ENCODE data around the gene FYB1. TPM values are rescaled to one million over a fixed set of nuclear protein-coding genes. Genes with fewer than 3 reads are reported as not detected.

Gene FYB1
- total and polyA plus RNA-seq, 2 of the 8 experiments (the other 6 are each of a cell fraction or from before 2014, with no cell fraction given) = not detected

- DNase-seq (ENCODE audit: low read depth in 1 of 2, low spot score in 2 of 2) (no peak), FAIRE-seq (no peak)
- no peaks in the 10 kb centered on the region for H3K36me3 ChIP-seq (ENCODE audit: control insufficient read depth in 2 of 4, insufficient read depth in 4 of 4, low read length in 3 of 4)
- no peak for TF ChIP-seq CBX8 (IDR thresholded peaks at IDR 0.05; ENCODE audit: borderline replicate concordance, low read depth, low read length)
- no peak for TF ChIP-seq SIX5 (IDR thresholded peaks at IDR 0.05; ENCODE audit: low read depth, low read length)
- TF ChIP-seq, protein P1, sequence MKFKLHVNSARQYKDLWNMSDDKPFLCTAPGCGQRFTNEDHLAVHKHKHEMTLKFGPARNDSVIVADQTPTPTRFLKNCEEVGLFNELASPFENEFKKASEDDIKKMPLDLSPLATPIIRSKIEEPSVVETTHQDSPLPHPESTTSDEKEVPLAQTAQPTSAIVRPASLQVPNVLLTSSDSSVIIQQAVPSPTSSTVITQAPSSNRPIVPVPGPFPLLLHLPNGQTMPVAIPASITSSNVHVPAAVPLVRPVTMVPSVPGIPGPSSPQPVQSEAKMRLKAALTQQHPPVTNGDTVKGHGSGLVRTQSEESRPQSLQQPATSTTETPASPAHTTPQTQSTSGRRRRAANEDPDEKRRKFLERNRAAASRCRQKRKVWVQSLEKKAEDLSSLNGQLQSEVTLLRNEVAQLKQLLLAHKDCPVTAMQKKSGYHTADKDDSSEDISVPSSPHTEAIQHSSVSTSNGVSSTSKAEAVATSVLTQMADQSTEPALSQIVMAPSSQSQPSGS (IDR thresholded peaks at IDR 0.05; ENCODE audit: low read length) = no peak
- no peak for TF ChIP-seq POLR2AphosphoS5 (IDR thresholded peaks at IDR 0.05; ENCODE audit: low read depth, low read length)
- no peak for TF ChIP-seq SP1 (IDR thresholded peaks at IDR 0.05; ENCODE audit: low read depth, low read length)
- TF ChIP-seq ATF3 (IDR thresholded peaks at IDR 0.05; ENCODE audit: insufficient read depth, low read depth, low read length) = no peak
- TF ChIP-seq ASH2L (IDR thresholded peaks at IDR 0.05; ENCODE audit: low read length) = no peak
- no peak for TF ChIP-seq TAF7 (optimal IDR thresholded peaks at IDR 0.05; ENCODE audit: borderline replicate concordance, low read depth, low read length)
- no peak for TF ChIP-seq BACH1 (IDR thresholded peaks at IDR 0.05; ENCODE audit: low read length)
- no peak for TF ChIP-seq CREB1 (IDR thresholded peaks at IDR 0.05)
- ChIA-PET CTCF (ENCODE audit: partially characterized antibody) (interaction anchor here (7.4 kb wide), 1 partner anchor 11 kb away, joined by 44 read pairs; the partner anchor contains the start of gene FYB1), POLR2A (ENCODE audit: partially characterized antibody) (no interaction called here)
- no peak overlapping the region for H2BK5ac ChIP-seq (ENCODE audit: low read depth, low read length)
- H3K56ac ChIP-seq (replicated peaks; ENCODE audit: insufficient read length, low read depth, low read length) = no peak overlapping the region
- H3K9me3 ChIP-seq (ENCODE audit: insufficient read depth in 2 of 2, low read depth in 1 of 2, low read length in 1 of 2) = no peaks in the 10 kb centered on the region
- no peaks in the 10 kb centered on the region for H3K79me1 ChIP-seq (ENCODE audit: low read depth, low read length)
- H3K4me1 ChIP-seq (replicated peaks in 1 of 4; ENCODE audit: control insufficient read depth in 3 of 4, insufficient read depth in 4 of 4, low read length in 3 of 4) = no peaks in the 10 kb centered on the region; a peak in 1 of 7 replicates
- 90% methylated on average over 3 of the region's 3 CpGs; no CpG with 5 or more reads in 1 of the 2 experiments for WGBS, 2 experiments (ENCODE audit: extremely low coverage in 1 of 2, insufficient coverage in 1 of 2, insufficient read length in 1 of 2, insufficient replicate concordance in 2 of 2, low coverage in 1 of 2, low lambda C conversion rate in 2 of 2, missing lambda C conversion rate in 1 of 2)
- H4K91ac ChIP-seq (replicated peaks; ENCODE audit: insufficient read length, low read length) = no peak overlapping the region
- no peak overlapping the region for H4K8ac ChIP-seq (ENCODE audit: extremely low read depth, insufficient read depth, low read length)
- no peak overlapping the region for H2AK5ac ChIP-seq (ENCODE audit: low read depth, low read length)
- H3K4ac ChIP-seq (replicated peaks; ENCODE audit: insufficient read length, low read depth, low read length) = no peak overlapping the region
- no peak overlapping the region for H4K5ac ChIP-seq (ENCODE audit: insufficient read length, low read depth, low read length)
- no peak overlapping the region for H2BK20ac ChIP-seq (ENCODE audit: low read length)
- H3K79me2 ChIP-seq (ENCODE audit: control insufficient read depth in 1 of 2, insufficient read depth in 2 of 2, low read length in 2 of 2) = no peaks in the 10 kb centered on the region
- no peaks in the 10 kb centered on the region for H3K27me3 ChIP-seq (replicated peaks in 1 of 4; ENCODE audit: control insufficient read depth in 3 of 4, extremely low read depth in 1 of 4, insufficient read depth in 3 of 4, low read length in 3 of 4)
- H3K23me2 ChIP-seq (ENCODE audit: low read depth, low read length) = no peaks in the 10 kb centered on the region
- H2AFZ ChIP-seq (ENCODE audit: low read length) = no peak overlapping the region
- no peak overlapping the region for H3K27ac ChIP-seq (ENCODE audit: low read depth, low read length)
- no peak overlapping the region for H3K9ac ChIP-seq (replicated peaks in 1 of 4; ENCODE audit: extremely low read depth in 1 of 4, low read depth in 3 of 4, low read length in 3 of 4)
- no peak overlapping the region for H2BK15ac ChIP-seq (ENCODE audit: low read length)
- H3K18ac ChIP-seq (ENCODE audit: extremely low read depth, low read length) = no peak overlapping the region
- no peak overlapping the region for H2BK12ac ChIP-seq (ENCODE audit: low read depth, low read length)
- H3K4me3 ChIP-seq (ENCODE audit: extremely low read depth in 1 of 4, insufficient read depth in 2 of 4, low read depth in 3 of 4, low read length in 4 of 4) = no peak overlapping the region
- H4K20me1 ChIP-seq (replicated peaks in 1 of 2; ENCODE audit: control insufficient read depth in 1 of 2, insufficient read depth in 2 of 2, low read length in 2 of 2) = no peaks in the 10 kb centered on the region
- H3K4me2 ChIP-seq (ENCODE audit: insufficient read depth in 1 of 2, low read depth in 2 of 2, low read length in 2 of 2) = no peak overlapping the region
- H3K23ac ChIP-seq (ENCODE audit: insufficient read length) = no peak overlapping the region
- H2BK120ac ChIP-seq (replicated peaks; ENCODE audit: low read depth, low read length) = no peak overlapping the region
- no peak overlapping the region for H3K14ac ChIP-seq (ENCODE audit: insufficient read length)
These were observed 12.6 kb downstream of the FYB1 start for GRCh38 chr5:39206630-39207321.

Data from H1 (cell line).